Stomach (tissue), 9 donors: Measurements from ENCODE around the gene LRRC27. TPM values are rescaled to one million over a fixed set of nuclear protein-coding genes. Genes with fewer than 3 reads are reported as not detected.

Experiments used
- DNase-seq, 2 donors: peaks; one replicate each; pipeline versions ENCODE4 v3.0.0 to v3.0.0-alpha.2; 2013 to 2019
- H3K27ac ChIP-seq, 5 donors: fragments of 200-600 bp in 4 of 5; sonication (generic) in 4 of 5; one replicate each; pipeline ENCODE4 v1.5.1; 2013 to 2019; ENCODE audit warnings: mild to moderate bottlenecking in 1 of 5, moderate library complexity in 1 of 5
- H3K27me3 ChIP-seq, 3 donors: fragments of 200-600 bp; sonication (generic); one replicate each; pipeline ENCODE4 v1.5.1; 2017 to 2019; ENCODE audit warnings: mixed run types in 1 of 3
- H3K36me3 ChIP-seq, 4 donors: fragments of 200-600 bp; sonication (generic); 1 replicate in 3 of 4; 2 replicates in 1 of 4; pipeline ENCODE4 v1.5.1; 2016 to 2019
- H3K4me1 ChIP-seq, 4 donors: fragments of 200-600 bp; sonication (generic); one replicate each; pipeline ENCODE4 v1.5.1; 2016 to 2019
- H3K4me3 ChIP-seq, 4 donors: fragments of 200-600 bp; sonication (generic) in 3 of 4; one replicate each; pipeline ENCODE4 v1.5.1; 2016 to 2019; ENCODE audit warnings: mild to moderate bottlenecking in 1 of 4
- H3K9me3 ChIP-seq, 4 donors: fragments of 200-600 bp; sonication (generic); one replicate each; pipeline ENCODE4 v1.5.1; 2016 to 2019
- EP300 ChIP-seq: sonication (generic); formaldehyde crosslinking; IDR thresholded peaks from one replicate; pipeline ENCODE4 v1.6.1; 2017; ENCODE audit warnings: antibody characterized with exemption
- POLR2A ChIP-seq, 4 donors: fragments of 450-650 bp; IDR thresholded peaks; one replicate each; pipeline ENCODE4 v1.6.1; 2016; ENCODE audit warnings: antibody characterized with exemption in 4 of 4, control low read depth in 2 of 4, mild to moderate bottlenecking in 1 of 4, moderate library complexity in 1 of 4
- POLR2AphosphoS5 ChIP-seq, 3 donors: sonication (generic); formaldehyde crosslinking; IDR thresholded peaks; one replicate each; pipeline ENCODE4 v1.6.1; 2016; ENCODE audit warnings: antibody characterized with exemption in 3 of 3
- WGBS, 5 donors: extraction: QIAGEN DNeasy Blood & Tissue Kit in 3 of 5; methylation state at CpG; one replicate each; pipeline versions ENCODE4 v1.1.5 to v1.1.7; 2013 to 2018; 5-methylcytosine and 5-hydroxymethylcytosine counted together
- intact Hi-C: fragments of 100-400 bp; cut with DNase I; formaldehyde crosslinking; loops from one replicate; pipeline ENCODE4 v1.15.1; 2023; ENCODE audit warnings: low total_unique reads
- polyA plus RNA-seq, 3 donors: library from polyadenylated mRNA; stranded (reverse); fragments of 200-250 nt; gene quantifications; one replicate each; pipeline ENCODE4 v1.2.3, GENCODE V29; 2013
- total RNA-seq, 5 donors: library from RNA; depleted of rRNA; stranded (reverse); fragments of >200 nt; gene quantifications; one replicate each; pipeline versions ENCODE4 v1.1.0 to v1.2.3, GENCODE V29; 2014 to 2016
- TF ChIP-seq, protein P1 (sequence below), 7 experiments: fragments of 450-650 bp in 4 of 7; fragments of 200-600 bp in 3 of 7; sonication (generic) in 3 of 7; IDR thresholded peaks; one replicate each; pipeline ENCODE4 v1.5.1; 2016 to 2019; ENCODE audit warnings: antibody characterized with exemption in 7 of 7, control low read depth in 2 of 7, mild to moderate bottlenecking in 1 of 7
- donor health status: healthy with polysubstance abuse.
- donor health status: Bipolar disorder and iron deficiency.
- donor health status: healthy.

The LRRC27 gene
- total and polyA plus RNA-seq, 8 donors, result 4.2 to 31.3 (median 11.1) TPM

DNA sequence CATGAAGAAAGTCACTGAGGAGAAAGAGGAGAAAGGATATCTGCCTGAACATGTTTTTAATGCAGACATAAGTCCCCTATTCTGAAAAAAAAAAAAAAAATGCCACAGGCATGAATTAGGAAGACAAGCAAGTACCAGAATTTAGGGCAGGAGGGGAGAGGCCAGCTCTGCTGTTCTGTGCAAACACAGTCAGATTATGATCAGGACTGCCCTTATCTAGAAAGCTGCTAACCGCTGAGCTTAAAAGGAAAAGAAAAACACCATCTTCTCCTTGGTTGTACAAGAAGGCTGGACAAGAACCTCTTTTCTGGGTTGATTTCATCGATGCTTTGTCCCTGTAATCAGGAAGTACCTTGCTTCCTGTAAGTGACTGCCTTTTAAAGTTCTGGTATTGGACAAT, 49.7 kb downstream of the LRRC27 start:
- no peak overlapping the region for H3K27ac ChIP-seq
- no peaks in the 10 kb centered on the region for H3K4me1 ChIP-seq
- DNase-seq, result no peak
- peaks cover 0 to 7% (median 0%) of the 10 kb centered on the region in 4 donors for H3K9me3 ChIP-seq
- intact Hi-C loops, result loop anchor here (10.0 kb wide), 1 partner anchor 263 kb away; no protein-coding TSS in a partner anchor
- peaks cover 0 to 10% (median 0%) of the 10 kb centered on the region in 4 donors for H3K36me3 ChIP-seq
- TF ChIP-seq POLR2AphosphoS5 (IDR thresholded peaks at IDR 0.05), result no peak
- TF ChIP-seq EP300, result no peak
- TF ChIP-seq POLR2A (IDR thresholded peaks at IDR 0.05), result no peak
- H3K27me3 ChIP-seq, result no peaks in the 10 kb centered on the region
- H3K4me3 ChIP-seq, result no peak overlapping the region
- 46 to 61% (median 56%) methylated on average over 2 of the region's 2 CpGs for WGBS, 5 donors

DNA sequence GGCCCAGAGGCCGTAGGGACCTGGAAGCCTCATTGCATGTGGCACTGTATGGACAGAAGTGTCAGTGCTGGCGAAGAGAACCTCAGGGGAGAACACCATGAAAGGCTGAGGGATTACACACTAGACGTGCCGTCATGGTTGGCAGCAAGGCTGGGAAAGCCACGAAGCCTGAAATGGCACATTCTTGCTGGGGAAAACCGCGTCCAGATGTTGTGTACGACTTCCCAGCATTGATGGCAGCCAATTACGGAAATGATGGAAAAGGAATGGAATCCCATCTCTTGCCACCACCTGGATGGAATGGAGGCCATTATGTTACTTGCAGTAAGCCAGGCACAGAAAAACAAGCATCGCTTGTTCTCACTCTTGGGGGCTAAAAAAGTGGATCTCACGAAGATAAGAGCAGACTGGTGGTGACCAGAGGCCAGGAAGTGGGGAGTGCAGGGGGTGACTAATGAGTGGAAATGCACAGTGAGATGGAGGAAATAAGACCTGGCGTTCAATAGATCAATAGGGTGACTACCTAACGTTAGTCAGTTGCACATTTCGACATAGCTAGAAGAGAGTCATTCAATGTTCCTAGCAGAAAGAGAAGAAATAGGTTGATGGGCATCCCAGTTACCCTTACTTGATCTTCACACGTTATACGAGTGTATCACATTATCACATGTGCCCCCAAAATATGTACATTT, 50.4 kb downstream of the LRRC27 start:
- intact Hi-C loops, result loop anchor here (10.0 kb wide), 1 partner anchor 262 kb away; no protein-coding TSS in a partner anchor
- H3K36me3 ChIP-seq, result peaks cover 0 to 10% (median 0%) of the 10 kb centered on the region in 4 donors
- no peak for TF ChIP-seq POLR2AphosphoS5 (IDR thresholded peaks at IDR 0.05)
- no peak for TF ChIP-seq EP300
- TF ChIP-seq, protein P1, sequence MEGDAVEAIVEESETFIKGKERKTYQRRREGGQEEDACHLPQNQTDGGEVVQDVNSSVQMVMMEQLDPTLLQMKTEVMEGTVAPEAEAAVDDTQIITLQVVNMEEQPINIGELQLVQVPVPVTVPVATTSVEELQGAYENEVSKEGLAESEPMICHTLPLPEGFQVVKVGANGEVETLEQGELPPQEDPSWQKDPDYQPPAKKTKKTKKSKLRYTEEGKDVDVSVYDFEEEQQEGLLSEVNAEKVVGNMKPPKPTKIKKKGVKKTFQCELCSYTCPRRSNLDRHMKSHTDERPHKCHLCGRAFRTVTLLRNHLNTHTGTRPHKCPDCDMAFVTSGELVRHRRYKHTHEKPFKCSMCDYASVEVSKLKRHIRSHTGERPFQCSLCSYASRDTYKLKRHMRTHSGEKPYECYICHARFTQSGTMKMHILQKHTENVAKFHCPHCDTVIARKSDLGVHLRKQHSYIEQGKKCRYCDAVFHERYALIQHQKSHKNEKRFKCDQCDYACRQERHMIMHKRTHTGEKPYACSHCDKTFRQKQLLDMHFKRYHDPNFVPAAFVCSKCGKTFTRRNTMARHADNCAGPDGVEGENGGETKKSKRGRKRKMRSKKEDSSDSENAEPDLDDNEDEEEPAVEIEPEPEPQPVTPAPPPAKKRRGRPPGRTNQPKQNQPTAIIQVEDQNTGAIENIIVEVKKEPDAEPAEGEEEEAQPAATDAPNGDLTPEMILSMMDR (IDR thresholded peaks at IDR 0.05), result no peak
- no peak for TF ChIP-seq POLR2A (IDR thresholded peaks at IDR 0.05)
- no peak for DNase-seq
- no peak overlapping the region for H3K27ac ChIP-seq
- no peaks in the 10 kb centered on the region for H3K4me1 ChIP-seq
- H3K27me3 ChIP-seq, result no peaks in the 10 kb centered on the region
- WGBS, 5 donors, result 85 to 94% (median 92%) methylated on average over 16 of the region's 16 CpGs
- H3K4me3 ChIP-seq, result no peak overlapping the region
- H3K9me3 ChIP-seq, result peaks cover 0 to 7% (median 0%) of the 10 kb centered on the region in 4 donors

DNA sequence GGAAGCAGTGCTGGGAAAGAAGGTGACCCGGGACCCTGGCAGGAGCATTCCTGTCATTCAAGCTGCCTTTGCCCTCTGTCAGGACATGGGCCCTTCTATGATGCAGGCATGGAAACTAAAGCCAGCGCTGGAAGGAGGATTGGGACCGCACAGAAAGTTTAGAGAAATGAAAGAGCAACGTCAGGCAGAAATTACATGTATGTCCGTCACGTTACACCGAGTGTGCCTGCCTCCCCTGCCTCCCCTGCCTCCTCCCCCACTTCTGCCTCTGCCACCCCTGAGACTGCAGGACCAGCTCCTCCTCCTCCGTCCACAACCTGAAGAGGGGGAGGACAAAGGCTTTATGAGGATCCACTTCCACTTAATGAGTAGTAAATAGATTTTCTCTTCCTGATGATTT, 51.1 kb downstream of the LRRC27 start:
- Histone ChIP-seq H3K36me3 (peaks cover 0 to 10% (median 0%) of the 10 kb centered on the region in 4 donors), H3K4me1 (peaks cover 3 to 6% (median 5%) of the 10 kb centered on the region in 4 donors), H3K4me3 (no peak overlapping the region), H3K9me3 (peaks cover 0 to 7% (median 0%) of the 10 kb centered on the region in 4 donors), H3K27ac (no peak overlapping the region), H3K27me3 (no peaks in the 10 kb centered on the region)
- intact Hi-C loops, result loop anchor here (10.0 kb wide), 1 partner anchor 262 kb away; no protein-coding TSS in a partner anchor
- TF ChIP-seq EP300 (no peak), POLR2AphosphoS5 (IDR thresholded peaks at IDR 0.05) (no peak), POLR2A (IDR thresholded peaks at IDR 0.05) (no peak)
- TF ChIP-seq, protein P1 (IDR thresholded peaks at IDR 0.05), result no peak
- WGBS, 5 donors, result 78 to 82% (median 81%) methylated on average over 8 of the region's 8 CpGs
- DNase-seq, result no peak

DNA sequence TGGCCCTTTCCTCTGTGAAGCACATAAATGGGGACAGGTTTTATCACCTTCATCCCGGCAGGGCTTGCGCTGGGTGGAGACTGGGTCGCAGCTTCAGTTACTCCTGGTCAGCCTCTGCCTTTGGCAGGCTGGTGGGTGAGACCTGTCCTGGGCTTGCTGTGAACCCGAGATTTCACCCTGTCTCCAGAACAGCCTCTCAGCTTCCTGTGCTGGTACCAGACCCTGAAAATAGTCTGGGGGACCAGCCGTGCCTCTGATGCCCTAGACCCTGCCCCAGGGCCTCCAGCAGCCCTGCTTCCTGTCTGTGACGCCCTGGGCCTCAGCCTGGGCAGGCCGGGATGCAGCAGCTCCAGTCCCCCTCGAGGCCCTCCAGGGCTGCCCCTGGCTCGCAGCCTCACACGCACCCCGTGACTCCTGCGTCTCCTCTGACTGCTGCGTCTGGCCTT, 51.8 kb downstream of the LRRC27 start:
- Histone ChIP-seq H3K27me3 (no peaks in the 10 kb centered on the region), H3K36me3 (peaks cover 0 to 7% (median 0%) of the 10 kb centered on the region in 4 donors), H3K4me1 (peaks cover 4 to 7% (median 5%) of the 10 kb centered on the region in 4 donors), H3K4me3 (no peak overlapping the region), H3K27ac (no peak overlapping the region), H3K9me3 (peaks cover 0 to 7% (median 0%) of the 10 kb centered on the region in 4 donors)
- DNase-seq, result no peak
- TF ChIP-seq POLR2A (IDR thresholded peaks at IDR 0.05) (no peak), POLR2AphosphoS5 (IDR thresholded peaks at IDR 0.05) (no peak), EP300 (no peak)
- TF ChIP-seq, protein P1 (IDR thresholded peaks at IDR 0.05), result no peak
- intact Hi-C loops, result loop anchor here (10.0 kb wide), 1 partner anchor 261 kb away; no protein-coding TSS in a partner anchor
- WGBS, 5 donors, result 55 to 71% (median 65%) methylated on average over 11 to 13 of the region's 13 CpGs
